ENCODE data around the gene DIS3.
"Not testable (repeated sequence)": the region's sequence is repeated elsewhere in the genome, so short reads cannot be mapped to it uniquely, and the experiment has no call there.

Gene DIS3, protein sequence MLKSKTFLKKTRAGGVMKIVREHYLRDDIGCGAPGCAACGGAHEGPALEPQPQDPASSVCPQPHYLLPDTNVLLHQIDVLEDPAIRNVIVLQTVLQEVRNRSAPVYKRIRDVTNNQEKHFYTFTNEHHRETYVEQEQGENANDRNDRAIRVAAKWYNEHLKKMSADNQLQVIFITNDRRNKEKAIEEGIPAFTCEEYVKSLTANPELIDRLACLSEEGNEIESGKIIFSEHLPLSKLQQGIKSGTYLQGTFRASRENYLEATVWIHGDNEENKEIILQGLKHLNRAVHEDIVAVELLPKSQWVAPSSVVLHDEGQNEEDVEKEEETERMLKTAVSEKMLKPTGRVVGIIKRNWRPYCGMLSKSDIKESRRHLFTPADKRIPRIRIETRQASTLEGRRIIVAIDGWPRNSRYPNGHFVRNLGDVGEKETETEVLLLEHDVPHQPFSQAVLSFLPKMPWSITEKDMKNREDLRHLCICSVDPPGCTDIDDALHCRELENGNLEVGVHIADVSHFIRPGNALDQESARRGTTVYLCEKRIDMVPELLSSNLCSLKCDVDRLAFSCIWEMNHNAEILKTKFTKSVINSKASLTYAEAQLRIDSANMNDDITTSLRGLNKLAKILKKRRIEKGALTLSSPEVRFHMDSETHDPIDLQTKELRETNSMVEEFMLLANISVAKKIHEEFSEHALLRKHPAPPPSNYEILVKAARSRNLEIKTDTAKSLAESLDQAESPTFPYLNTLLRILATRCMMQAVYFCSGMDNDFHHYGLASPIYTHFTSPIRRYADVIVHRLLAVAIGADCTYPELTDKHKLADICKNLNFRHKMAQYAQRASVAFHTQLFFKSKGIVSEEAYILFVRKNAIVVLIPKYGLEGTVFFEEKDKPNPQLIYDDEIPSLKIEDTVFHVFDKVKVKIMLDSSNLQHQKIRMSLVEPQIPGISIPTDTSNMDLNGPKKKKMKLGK

GRCh38 chr13:72781451-72782439, at the start of gene DIS3, which contains the start of gene PIBF1:
Gene DIS3 (minus strand): TSS chr13:72781900. CDS start chr13:72781832, 68 bp downstream.
Gene PIBF1 (plus strand): TSS chr13:72782133. CDS start chr13:72783470, 1,337 bp downstream.
- DNase-seq = peak; percentile 95 to 97

DNA sequence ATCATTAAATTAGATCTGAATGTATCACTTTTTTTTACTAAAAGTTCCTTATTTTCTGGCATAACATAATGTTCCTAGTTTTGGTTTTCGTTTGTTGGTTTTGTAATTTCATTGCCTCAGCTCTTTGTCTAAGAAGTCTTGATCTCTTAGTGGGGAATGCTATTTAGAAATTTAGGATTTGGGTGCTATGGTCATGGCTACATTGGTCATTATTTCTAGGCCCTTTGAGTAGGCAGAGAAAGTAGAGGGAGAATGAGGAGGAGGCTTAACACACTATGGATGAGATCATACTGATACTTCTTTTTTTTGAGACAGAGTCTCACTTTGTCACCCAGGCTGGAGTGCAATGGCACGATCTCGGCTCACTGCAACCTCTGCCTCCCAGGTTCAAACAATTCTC, 42.0 kb upstream of the DIS3 start:
- no peak for DNase-seq

DNA sequence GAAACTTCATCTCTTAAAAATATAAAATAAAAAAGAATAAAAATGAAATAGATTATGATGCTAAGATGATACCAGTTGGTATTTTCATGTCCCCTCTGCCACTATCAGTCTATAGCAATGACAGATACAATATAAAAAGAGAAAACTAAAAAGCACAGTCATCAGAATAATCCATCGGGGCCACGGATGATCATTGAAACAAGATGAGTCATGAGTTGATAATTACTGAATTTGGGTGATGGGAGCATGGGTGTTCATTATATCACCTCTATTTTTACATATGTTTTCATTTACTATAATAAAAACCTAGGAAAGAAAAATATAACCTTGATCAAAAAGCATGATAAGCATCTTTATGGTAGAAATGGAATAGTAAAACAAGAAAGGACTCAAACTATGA, 41.4 kb upstream of the DIS3 start:
- no peak for DNase-seq

DNA sequence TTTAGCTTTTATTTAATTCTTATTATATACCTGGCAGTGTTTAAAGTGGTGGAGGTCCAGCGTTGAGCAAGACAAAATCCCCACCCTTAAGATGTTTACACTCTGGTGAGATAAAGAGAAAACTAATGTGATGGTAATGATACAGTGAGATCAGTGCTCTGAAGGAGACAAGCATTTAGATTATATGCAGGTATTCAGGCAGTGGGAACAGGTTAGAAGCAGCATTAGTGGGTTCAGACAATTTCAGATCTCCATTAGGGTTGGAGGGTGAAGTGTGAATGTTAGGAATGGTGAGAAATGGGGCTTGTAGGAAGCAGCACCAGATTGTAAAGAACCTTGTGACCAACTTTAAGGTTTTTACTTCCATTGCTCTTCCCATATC, 39.2 kb upstream of the DIS3 start:
- no peak for DNase-seq

DNA sequence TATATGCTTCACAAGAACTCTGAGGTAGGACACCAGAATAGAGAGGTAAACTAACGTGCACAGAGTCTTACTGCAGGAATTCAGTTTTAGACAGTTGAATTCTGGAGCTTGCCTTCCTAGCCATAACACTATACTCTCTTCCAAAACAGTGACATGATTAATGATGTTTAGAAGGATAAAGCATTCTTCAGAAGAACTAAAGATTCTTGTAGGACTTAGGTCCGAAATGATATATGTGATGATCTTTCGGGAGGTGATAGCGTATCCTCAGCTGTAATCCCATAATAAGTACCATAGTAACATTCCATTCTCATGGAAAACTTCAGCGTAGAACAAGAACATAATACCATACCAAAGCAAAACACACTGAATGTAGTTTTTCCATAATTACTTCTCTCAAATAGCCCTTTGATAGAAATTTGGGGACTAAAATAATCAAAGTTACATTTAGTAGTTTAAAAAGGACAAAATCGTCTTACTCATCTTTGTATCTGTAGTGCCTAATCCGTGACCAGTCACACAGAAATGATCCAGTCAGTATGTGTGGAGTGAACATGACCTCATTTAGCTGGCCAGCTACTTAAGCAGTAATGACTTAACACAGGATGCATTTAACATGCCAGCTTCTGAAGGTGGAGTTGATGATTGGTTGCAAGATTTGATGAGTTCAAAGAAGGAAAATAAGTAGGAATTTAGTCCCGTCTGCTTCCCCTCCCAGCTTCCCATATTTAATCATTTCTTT, 38.6 kb upstream of the DIS3 start:
- no peak for DNase-seq

DNA sequence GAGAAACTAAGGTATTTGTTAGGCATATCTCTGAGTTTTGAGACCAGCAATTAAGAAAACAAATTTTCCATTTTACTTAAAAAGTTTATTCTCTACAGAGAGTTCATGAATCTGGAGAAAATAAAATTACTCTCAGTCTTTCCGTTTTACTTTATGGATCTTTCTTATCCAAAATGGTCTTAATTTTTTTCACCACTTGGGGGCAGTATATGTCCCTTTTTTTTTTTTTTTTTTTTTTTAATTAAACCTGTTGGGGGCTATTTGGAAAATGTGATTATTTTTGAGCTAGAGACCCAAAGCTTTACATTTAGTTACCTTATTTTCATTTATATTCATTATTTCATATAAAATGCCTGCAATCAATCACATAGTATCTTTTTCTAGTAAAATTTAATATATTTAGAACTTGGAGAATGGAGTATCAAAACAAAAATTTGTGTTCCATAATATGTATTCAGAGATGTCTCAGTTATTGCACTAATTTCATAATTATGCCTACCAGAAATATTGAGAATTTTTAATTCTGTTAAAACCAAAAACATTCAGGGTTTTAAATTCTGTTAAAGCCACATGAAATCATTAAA, 27.3 kb upstream of the DIS3 start:
- no peak for DNase-seq

DNA sequence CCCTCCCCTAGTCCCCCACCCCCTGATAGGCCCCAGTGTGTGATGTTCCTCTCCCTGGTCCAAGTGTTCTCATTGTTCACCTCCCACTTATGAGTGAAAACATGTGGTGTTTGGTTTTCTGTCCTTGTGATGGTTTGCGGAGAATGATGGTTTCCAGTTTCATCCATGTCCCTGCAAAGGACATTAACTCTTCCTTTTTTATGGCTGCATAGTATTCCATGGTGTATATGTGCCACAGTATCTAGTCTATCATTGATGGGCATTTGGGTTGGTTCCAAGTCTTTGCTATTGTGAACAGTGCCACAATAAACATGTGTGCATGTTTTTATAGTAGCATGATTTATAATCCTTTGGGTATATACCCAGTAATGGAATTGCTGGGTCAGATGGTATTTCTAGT, 24.8 kb upstream of the DIS3 start:
- not testable (repeated sequence) for DNase-seq

GRCh38 chr13:72805676-72806346, 24.1 kb upstream of the DIS3 start:
- no peak for DNase-seq

DNA sequence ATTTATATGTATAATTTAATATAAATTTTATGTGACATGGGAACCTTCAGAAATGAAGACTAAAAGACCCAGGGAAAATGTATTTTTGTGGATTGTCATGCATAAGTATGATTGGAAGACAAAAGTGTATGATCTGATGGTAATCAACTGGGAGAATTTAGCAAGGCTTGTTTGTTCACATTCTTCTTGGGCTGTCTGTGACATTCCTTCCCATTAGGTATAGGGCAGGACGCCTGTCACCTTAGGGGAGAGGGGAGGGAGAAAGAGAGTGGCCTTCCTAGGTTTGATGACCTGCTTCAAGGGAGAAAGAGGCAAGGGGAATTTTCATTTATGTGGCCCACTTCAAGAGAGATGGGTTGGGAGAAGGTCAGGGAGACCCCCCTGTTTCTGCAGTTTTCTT, 22.6 kb upstream of the DIS3 start:
- DNase-seq = no peak

- DNase-seq = no peak
These were observed 17.1 kb upstream of the DIS3 start for GRCh38 chr13:72798817-72799216.

DNA sequence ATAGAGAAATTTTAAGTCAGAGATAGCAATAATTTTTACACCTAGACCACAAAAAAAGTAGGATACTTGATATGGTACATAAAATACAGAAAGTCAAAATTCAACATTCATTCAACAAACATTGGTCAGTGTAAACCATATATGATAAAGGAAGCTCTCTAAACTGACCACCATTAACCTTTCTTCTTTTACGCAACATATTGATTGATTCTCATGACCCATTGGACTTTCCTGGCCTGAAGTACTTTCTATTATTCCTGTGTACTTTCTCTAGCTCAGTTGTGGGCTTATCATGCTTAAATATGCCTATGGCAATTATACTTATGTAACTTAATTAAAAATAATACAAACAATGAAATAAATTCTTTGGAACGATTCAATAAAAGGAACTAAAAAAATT, 10.9 kb upstream of the DIS3 start:
- no peak for DNase-seq

DNA sequence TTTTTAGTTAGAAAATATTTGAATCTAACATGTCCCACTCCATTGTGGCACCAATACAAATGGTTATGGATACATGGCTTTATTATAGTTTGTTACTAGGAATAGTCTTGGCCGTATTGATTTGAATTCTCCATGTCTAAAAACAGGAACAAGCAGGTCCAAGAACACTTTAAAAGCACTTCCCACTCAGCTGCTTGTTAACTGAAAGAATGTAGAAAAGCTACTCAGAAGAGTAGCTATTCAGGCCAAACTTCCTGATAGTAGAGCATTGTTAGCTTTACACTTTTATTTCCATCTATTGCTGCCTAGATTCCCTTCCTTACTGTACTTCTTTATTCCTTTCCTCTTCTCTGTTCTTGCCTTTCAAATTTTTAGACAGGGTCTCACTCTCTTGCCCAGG, 7.1 kb upstream of the DIS3 start:
- no peak for DNase-seq

- not testable (repeated sequence) for DNase-seq
These were observed 3.0 kb upstream of the DIS3 start for GRCh38 chr13:72784679-72785078.

GRCh38 chr13:72782717-72783116, 1.0 kb upstream of the DIS3 start:
- no peak for DNase-seq

DNA sequence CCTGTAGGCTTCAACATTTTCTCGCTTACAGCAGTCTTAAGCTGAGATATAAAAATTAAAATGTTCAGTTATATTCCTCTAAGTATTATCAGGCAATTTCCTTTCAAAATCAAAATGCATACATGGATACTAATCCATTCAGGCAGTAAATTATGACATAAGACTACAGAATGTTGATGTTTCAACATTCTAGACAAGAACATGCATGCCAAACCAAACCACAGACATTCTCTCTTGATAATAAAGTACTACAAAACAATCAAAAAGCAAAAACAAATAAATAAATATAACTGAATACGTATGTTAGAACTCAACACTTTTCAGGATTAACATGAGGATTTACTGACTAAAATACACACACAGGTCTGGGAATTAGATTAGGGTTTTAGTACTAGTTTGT, 7.7 kb downstream of the DIS3 start:
- no peak for DNase-seq

DNA sequence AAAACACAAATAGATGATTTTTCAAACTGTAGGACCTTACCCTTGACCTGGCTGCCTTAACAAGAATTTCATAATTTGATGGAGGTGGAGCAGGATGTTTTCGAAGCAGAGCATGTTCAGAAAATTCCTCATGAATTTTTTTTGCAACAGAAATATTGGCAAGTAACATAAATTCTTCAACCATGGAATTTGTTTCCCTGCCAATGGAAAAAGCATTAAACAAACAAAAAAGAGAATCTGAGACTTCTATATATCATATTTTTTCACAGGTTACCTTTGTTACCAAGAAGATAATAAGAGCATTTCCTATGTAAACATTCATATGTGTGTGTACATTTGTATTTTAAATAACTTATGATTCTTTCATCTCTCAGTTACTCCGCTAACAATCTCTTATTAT, 18.3 kb downstream of the DIS3 start:
- DNase-seq = no peak

GRCh38 chr13:72760189-72760588, 21.5 kb downstream of the DIS3 start:
- DNase-seq = no peak

DNA sequence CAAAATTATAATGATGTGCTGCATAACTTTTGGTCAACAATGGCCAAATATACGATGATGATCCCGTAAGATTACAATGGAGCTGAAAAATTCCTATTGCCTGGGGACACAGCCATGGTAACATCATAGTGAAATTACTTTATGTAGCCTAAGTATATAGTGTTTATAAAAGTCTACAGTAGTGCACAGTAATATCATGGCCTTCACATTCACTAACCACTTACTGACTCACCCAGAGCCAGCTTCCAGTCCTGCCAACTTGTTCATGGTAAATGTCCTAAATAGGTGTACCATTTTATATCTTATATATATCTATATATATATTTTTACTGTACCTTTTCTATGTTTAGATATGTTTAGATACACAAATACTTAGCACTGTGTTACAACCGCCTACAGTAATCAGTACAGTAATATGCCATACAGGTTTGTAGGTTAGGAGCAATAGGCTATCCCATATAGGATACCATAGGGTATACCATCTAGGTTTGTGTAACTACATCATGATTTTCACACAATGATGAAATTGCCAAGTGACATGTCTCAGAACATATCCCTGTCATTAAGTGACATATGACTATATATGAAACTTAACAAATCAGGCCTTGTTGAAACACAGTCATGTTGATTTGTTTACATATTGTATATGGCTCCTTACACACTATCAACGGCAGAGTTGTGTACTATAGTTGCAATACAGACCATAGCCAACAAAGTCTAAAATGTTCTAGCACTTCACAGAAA, 23.7 kb downstream of the DIS3 start:
- no peak for DNase-seq

GRCh38 chr13:72754111-72754510, 27.6 kb downstream of the DIS3 start:
- no peak for DNase-seq

GRCh38 chr13:72751220-72751619, 30.5 kb downstream of the DIS3 start:
- DNase-seq = no peak
